ENCODE data around the gene NTN1.
A peak's percentile ranks its signal among the peaks of the same experiment; 100 is the strongest.

The NTN1 gene

GRCh38 chr17:9007052-9007714, 14.1 kb upstream of the NTN1 start:
- Histone ChIP-seq H2AFZ (ENCODE audit: insufficient read depth, low read length, poor library complexity) (no peak overlapping the region), H3K27ac (ENCODE audit: low read depth, low read length) (no peak overlapping the region), H3K4ac (ENCODE audit: low read depth, low read length) (no peak overlapping the region), H3K4me3 (ENCODE audit: low read depth, low read length) (no peak overlapping the region), H4K8ac (ENCODE audit: low read depth, low read length) (no peak overlapping the region), H2BK120ac (ENCODE audit: insufficient read depth, low read length, poor library complexity) (no peak overlapping the region), H3K27me3 (ENCODE audit: insufficient read depth, low read length) (peaks cover 37% of the 10 kb centered on the region), H2AK5ac (ENCODE audit: low read length) (no peak overlapping the region), H2BK5ac (ENCODE audit: low read depth, low read length, poor library complexity) (no peak overlapping the region), H3K9ac (ENCODE audit: low read length) (no peak overlapping the region), H2BK12ac (ENCODE audit: low read length) (no peak overlapping the region), H3K4me2 (ENCODE audit: low read length) (no peak overlapping the region), H3K9me3 (ENCODE audit: insufficient read depth, low read depth, low read length) (peaks cover 4% of the 10 kb centered on the region), H3K23ac (ENCODE audit: low read length) (no peak overlapping the region), H4K91ac (ENCODE audit: low read depth, low read length) (no peak overlapping the region), H3K79me1 (ENCODE audit: low read length) (no peaks in the 10 kb centered on the region), H3K14ac (ENCODE audit: low read length) (no peak overlapping the region), H4K12ac (ENCODE audit: low read depth, low read length) (no peak overlapping the region), H3K79me2 (ENCODE audit: control insufficient read depth, insufficient read depth, low read length, poor library complexity) (no peaks in the 10 kb centered on the region), H3K4me1 (ENCODE audit: control insufficient read depth in 1 of 2, insufficient read depth in 2 of 2, low read length in 2 of 2) (peaks cover 5 to 6% of the 10 kb centered on the region in 2 experiments), H3K18ac (ENCODE audit: low read length) (no peak overlapping the region), H3K36me3 (ENCODE audit: control insufficient read depth in 1 of 2, insufficient read depth in 2 of 2, low read length in 2 of 2) (no peaks in the 10 kb centered on the region)
- no peak for DNase-seq
- WGBS (ENCODE audit: extremely low coverage, insufficient coverage, insufficient read length) = no CpG with 5 or more reads among the region's 2 CpGs

DNA sequence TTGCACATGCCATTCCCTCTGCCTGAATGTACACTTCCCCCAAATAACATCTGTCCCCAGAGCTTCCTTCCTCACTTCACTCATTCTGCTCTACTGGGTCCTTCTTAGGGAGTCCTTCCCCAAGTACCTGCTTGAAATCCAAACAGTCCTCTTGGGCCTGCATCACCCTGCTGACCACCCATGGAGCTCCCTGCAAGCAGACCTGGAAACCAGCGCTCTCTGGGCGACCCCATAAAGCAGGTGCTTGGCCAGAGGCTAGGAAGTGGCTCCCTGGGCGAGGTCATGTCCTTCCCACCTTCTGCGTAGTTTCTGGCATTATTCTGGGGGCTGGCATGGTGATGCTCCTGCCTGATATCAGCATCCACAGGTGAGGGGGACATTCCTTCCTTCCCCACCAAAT, 12.2 kb upstream of the NTN1 start:
- Histone ChIP-seq H3K4me1 (ENCODE audit: control insufficient read depth in 1 of 2, insufficient read depth in 2 of 2, low read length in 2 of 2) (peaks cover 3 to 4% of the 10 kb centered on the region in 2 experiments), H3K27ac (ENCODE audit: low read depth, low read length) (no peak overlapping the region), H4K91ac (ENCODE audit: low read depth, low read length) (no peak overlapping the region), H3K36me3 (ENCODE audit: control insufficient read depth in 1 of 2, insufficient read depth in 2 of 2, low read length in 2 of 2) (no peaks in the 10 kb centered on the region), H2BK12ac (ENCODE audit: low read length) (no peak overlapping the region), H3K4ac (ENCODE audit: low read depth, low read length) (no peak overlapping the region), H3K4me3 (ENCODE audit: low read depth, low read length) (no peak overlapping the region), H2AFZ (ENCODE audit: insufficient read depth, low read length, poor library complexity) (no peak overlapping the region), H4K12ac (ENCODE audit: low read depth, low read length) (no peak overlapping the region), H3K9ac (ENCODE audit: low read length) (no peak overlapping the region), H3K4me2 (ENCODE audit: low read length) (no peak overlapping the region), H3K18ac (ENCODE audit: low read length) (no peak overlapping the region), H4K8ac (ENCODE audit: low read depth, low read length) (no peak overlapping the region), H2BK5ac (ENCODE audit: low read depth, low read length, poor library complexity) (no peak overlapping the region), H3K79me2 (ENCODE audit: control insufficient read depth, insufficient read depth, low read length, poor library complexity) (no peaks in the 10 kb centered on the region), H2BK120ac (ENCODE audit: insufficient read depth, low read length, poor library complexity) (no peak overlapping the region), H2AK5ac (ENCODE audit: low read length) (no peak overlapping the region), H3K14ac (ENCODE audit: low read length) (no peak overlapping the region), H3K9me3 (ENCODE audit: insufficient read depth, low read depth, low read length) (peaks cover 4% of the 10 kb centered on the region), H3K79me1 (ENCODE audit: low read length) (no peaks in the 10 kb centered on the region), H3K23ac (ENCODE audit: low read length) (no peak overlapping the region), H3K27me3 (ENCODE audit: insufficient read depth, low read length) (peaks cover 18% of the 10 kb centered on the region)
- no peak for DNase-seq
- WGBS (ENCODE audit: extremely low coverage, insufficient coverage, insufficient read length) = no CpG with 5 or more reads among the region's 4 CpGs

DNA sequence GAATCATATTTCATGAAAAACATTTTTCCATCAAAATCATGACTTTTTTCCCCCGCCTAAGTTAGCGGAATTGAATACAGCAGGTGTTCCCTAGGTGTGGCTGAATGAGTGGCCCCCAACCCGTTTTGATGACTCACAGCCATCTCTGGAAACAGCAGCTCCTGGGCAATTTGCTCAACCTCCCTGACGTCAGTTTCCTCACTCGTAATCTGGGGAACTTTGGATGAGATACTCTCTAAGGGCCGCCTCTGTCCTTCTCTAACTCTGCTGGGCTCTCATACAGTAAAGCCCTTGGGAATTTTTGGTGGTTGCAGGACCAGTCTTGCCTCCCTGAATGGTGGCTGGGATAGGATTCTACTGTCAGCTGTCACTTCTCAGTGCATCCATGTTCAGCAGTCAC, 11.6 kb upstream of the NTN1 start:
- H4K12ac ChIP-seq (ENCODE audit: low read depth, low read length) = no peak overlapping the region
- no peaks in the 10 kb centered on the region for H3K36me3 ChIP-seq (ENCODE audit: control insufficient read depth in 1 of 2, insufficient read depth in 2 of 2, low read length in 2 of 2)
- no peaks in the 10 kb centered on the region for H3K79me1 ChIP-seq (ENCODE audit: low read length)
- no peak overlapping the region for H3K4ac ChIP-seq (ENCODE audit: low read depth, low read length)
- no peak overlapping the region for H3K23ac ChIP-seq (ENCODE audit: low read length)
- no peak overlapping the region for H3K4me2 ChIP-seq (ENCODE audit: low read length)
- no CpG with 5 or more reads among the region's 6 CpGs for WGBS (ENCODE audit: extremely low coverage, insufficient coverage, insufficient read length)
- H2BK5ac ChIP-seq (ENCODE audit: low read depth, low read length, poor library complexity) = no peak overlapping the region
- H3K27ac ChIP-seq (ENCODE audit: low read depth, low read length) = no peak overlapping the region
- H3K4me1 ChIP-seq (ENCODE audit: control insufficient read depth in 1 of 2, insufficient read depth in 2 of 2, low read length in 2 of 2) = no peaks in the 10 kb centered on the region
- no peak overlapping the region for H3K9ac ChIP-seq (ENCODE audit: low read length)
- H2BK120ac ChIP-seq (ENCODE audit: insufficient read depth, low read length, poor library complexity) = no peak overlapping the region
- no peaks in the 10 kb centered on the region for H3K79me2 ChIP-seq (ENCODE audit: control insufficient read depth, insufficient read depth, low read length, poor library complexity)
- DNase-seq = peak; percentile 34 to 45
- H3K14ac ChIP-seq (ENCODE audit: low read length) = no peak overlapping the region
- no peak overlapping the region for H4K8ac ChIP-seq (ENCODE audit: low read depth, low read length)
- peaks cover 11% of the 10 kb centered on the region for H3K27me3 ChIP-seq (ENCODE audit: insufficient read depth, low read length)
- no peak overlapping the region for H2AK5ac ChIP-seq (ENCODE audit: low read length)
- H4K91ac ChIP-seq (ENCODE audit: low read depth, low read length) = no peak overlapping the region
- H3K18ac ChIP-seq (ENCODE audit: low read length) = no peak overlapping the region
- no peak overlapping the region for H3K4me3 ChIP-seq (ENCODE audit: low read depth, low read length)
- H2AFZ ChIP-seq (ENCODE audit: insufficient read depth, low read length, poor library complexity) = no peak overlapping the region
- H3K9me3 ChIP-seq (ENCODE audit: insufficient read depth, low read depth, low read length) = peaks cover 4% of the 10 kb centered on the region
- H2BK12ac ChIP-seq (ENCODE audit: low read length) = no peak overlapping the region

DNA sequence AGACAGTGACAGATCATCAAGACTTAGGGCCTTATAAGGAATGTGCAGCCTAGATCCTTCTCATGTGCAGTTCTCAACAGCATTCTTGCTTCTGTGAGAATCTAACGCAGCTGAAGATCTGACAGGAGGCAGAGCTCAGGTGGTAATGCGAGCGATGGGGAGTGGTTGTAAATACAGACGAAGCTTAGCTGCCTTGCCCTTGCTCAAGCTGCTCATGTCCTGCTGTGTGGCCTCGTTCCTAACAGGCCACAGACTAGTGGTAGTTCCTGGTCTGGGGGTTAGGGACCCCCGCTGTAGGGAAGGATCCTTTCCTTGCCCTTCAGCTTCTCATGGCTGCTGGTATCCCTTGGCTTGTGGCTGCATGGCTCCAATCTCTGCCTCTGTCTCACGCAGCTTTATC, 10.3 kb upstream of the NTN1 start:
- no peak overlapping the region for H3K4me3 ChIP-seq (ENCODE audit: low read depth, low read length)
- H3K9ac ChIP-seq (ENCODE audit: low read length) = no peak overlapping the region
- H2BK120ac ChIP-seq (ENCODE audit: insufficient read depth, low read length, poor library complexity) = no peak overlapping the region
- H2BK12ac ChIP-seq (ENCODE audit: low read length) = no peak overlapping the region
- H3K27ac ChIP-seq (ENCODE audit: low read depth, low read length) = no peak overlapping the region
- no peak overlapping the region for H2AK5ac ChIP-seq (ENCODE audit: low read length)
- no peak overlapping the region for H3K23ac ChIP-seq (ENCODE audit: low read length)
- H3K4me2 ChIP-seq (ENCODE audit: low read length) = no peak overlapping the region
- no peaks in the 10 kb centered on the region for H3K27me3 ChIP-seq (ENCODE audit: insufficient read depth, low read length)
- no peak overlapping the region for H4K8ac ChIP-seq (ENCODE audit: low read depth, low read length)
- H3K14ac ChIP-seq (ENCODE audit: low read length) = no peak overlapping the region
- no peaks in the 10 kb centered on the region for H3K36me3 ChIP-seq (ENCODE audit: control insufficient read depth in 1 of 2, insufficient read depth in 2 of 2, low read length in 2 of 2)
- H2AFZ ChIP-seq (ENCODE audit: insufficient read depth, low read length, poor library complexity) = no peak overlapping the region
- DNase-seq = no peak
- no peak overlapping the region for H4K12ac ChIP-seq (ENCODE audit: low read depth, low read length)
- H3K79me1 ChIP-seq (ENCODE audit: low read length) = no peaks in the 10 kb centered on the region
- H4K91ac ChIP-seq (ENCODE audit: low read depth, low read length) = no peak overlapping the region
- WGBS (ENCODE audit: extremely low coverage, insufficient coverage, insufficient read length) = no CpG with 5 or more reads among the region's 7 CpGs
- H2BK5ac ChIP-seq (ENCODE audit: low read depth, low read length, poor library complexity) = no peak overlapping the region
- no peaks in the 10 kb centered on the region for H3K4me1 ChIP-seq (ENCODE audit: control insufficient read depth in 1 of 2, insufficient read depth in 2 of 2, low read length in 2 of 2)
- no peaks in the 10 kb centered on the region for H3K79me2 ChIP-seq (ENCODE audit: control insufficient read depth, insufficient read depth, low read length, poor library complexity)
- no peak overlapping the region for H3K18ac ChIP-seq (ENCODE audit: low read length)
- H3K4ac ChIP-seq (ENCODE audit: low read depth, low read length) = no peak overlapping the region
- H3K9me3 ChIP-seq (ENCODE audit: insufficient read depth, low read depth, low read length) = no peaks in the 10 kb centered on the region
